Measurements from ENCODE around the gene G2E3.

DNA sequence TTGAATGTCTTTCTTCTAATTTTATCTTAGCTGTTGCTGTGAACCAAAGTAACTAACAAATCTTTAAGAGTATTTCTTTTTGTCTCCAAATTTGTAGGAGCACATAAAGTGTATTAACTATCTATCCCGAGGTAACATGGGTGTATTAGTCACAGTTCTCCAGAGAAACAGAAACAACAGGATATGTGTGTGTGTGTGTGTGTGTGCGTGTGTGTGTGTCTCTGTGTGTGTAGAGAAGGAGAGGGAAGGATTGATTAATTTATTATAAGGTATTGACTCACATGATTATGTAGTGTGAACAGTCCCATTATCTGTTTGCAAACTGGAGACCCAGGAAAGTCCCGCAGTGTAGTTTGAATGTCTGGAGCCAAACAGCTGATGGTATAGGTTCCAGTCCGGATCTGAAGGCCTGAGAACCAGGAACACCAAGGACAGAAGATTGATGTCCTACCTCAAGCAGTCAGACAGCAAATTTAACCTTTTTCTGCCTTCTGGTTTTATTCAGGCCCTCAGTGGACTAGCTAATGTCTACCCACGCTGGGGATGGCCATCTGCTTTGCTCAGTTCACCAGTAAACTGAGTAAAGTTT, 14.4 kb downstream of the G2E3 start:
- TF ChIP-seq, protein P1, sequence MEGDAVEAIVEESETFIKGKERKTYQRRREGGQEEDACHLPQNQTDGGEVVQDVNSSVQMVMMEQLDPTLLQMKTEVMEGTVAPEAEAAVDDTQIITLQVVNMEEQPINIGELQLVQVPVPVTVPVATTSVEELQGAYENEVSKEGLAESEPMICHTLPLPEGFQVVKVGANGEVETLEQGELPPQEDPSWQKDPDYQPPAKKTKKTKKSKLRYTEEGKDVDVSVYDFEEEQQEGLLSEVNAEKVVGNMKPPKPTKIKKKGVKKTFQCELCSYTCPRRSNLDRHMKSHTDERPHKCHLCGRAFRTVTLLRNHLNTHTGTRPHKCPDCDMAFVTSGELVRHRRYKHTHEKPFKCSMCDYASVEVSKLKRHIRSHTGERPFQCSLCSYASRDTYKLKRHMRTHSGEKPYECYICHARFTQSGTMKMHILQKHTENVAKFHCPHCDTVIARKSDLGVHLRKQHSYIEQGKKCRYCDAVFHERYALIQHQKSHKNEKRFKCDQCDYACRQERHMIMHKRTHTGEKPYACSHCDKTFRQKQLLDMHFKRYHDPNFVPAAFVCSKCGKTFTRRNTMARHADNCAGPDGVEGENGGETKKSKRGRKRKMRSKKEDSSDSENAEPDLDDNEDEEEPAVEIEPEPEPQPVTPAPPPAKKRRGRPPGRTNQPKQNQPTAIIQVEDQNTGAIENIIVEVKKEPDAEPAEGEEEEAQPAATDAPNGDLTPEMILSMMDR (IDR thresholded peaks at IDR 0.05), result no peak
- TF ChIP-seq POLR2A (IDR thresholded peaks at IDR 0.05), result no peak
